ENCODE results near the gene CDC25A. TPM values are rescaled to one million over a fixed set of nuclear protein-coding genes. Genes with fewer than 3 reads are reported as not detected.

The CDC25A gene
- total and polyA plus RNA-seq, 2 of the 13 experiments (the other 11 are each of a cell fraction or from before 2014, with no cell fraction given), result 7.9 to 45.4 TPM

DNA sequence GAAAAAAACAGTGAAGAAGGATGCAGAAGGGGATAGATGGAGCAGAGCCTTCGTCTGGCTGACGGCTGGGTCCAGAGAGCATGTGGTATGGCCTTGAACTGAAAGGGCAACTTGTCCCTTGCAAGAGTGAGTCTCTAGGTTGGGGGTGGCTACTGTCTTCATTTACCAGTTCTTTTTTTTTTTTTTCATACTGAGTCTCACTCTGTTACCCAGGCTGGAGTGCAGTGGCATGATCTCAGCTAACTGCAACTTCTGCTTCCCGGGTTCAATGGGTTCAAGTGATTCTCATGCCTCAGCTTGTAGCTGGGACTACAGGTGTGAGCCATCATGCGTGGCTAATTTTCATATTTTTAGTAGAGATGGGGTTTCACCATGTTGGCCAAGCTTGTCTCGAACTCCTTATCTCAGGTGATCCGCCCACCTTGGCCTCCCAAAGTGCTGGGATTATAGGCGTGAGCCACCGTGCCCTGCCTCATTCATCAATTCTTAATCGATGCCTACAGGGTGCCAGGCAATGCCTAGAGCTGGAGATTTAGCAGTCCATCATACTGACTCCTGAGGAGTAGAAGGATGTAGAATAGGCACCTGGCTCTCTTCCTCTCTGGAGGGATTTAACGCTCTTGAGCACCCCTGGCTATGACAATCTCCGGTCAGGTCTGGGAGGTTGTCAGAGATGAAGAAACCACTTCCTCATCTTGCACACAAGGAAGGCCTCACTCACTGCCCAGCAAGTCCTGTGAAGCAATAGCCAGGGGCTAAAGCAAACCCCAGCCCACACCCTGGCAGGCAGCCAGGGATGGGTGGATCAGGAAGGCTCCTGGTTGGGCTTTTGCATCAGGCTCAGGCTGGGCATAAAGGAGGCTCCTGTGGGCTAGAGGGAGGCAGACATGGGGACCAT lies 34.6 kb upstream of the CDC25A start, which contains the start of gene CAMP:
CAMP (plus strand) TSS at position 880 of the 898 bp plus-strand sequence; CDS start at position 897, 17 bp downstream.
- peaks cover 55% of the 10 kb centered on the region for H3K4me1 ChIP-seq (ENCODE audit: insufficient read depth, low read length)
- FAIRE-seq, result peak; percentile 40
- H3K79me2 ChIP-seq (ENCODE audit: insufficient read depth, low read length), result no peaks in the 10 kb centered on the region
- 40% methylated on average over 10 of the region's 11 CpGs for WGBS (ENCODE audit: low lambda C conversion rate)
- POLR2A ChIA-PET, result interaction anchor here (1.0 to 2.4 kb wide), 2 partner anchors 18 to 34 kb away, joined by 3 to 7 read pairs; partner anchors contain the start of genes CDC25A and ZNF589
- no peak within 1 kb of the TSS for H3K4me2 ChIP-seq (ENCODE audit: low read depth, low read length)
- ATAC-seq, result peak; percentile 59
- no peak within 1 kb of the TSS for H3K9ac ChIP-seq (ENCODE audit: insufficient read depth, low read depth, low read length)
- BruUV-seq (replicated peaks), result no TSS peak
- H3K27me3 ChIP-seq (ENCODE audit: control insufficient read depth in 1 of 2, insufficient read depth in 2 of 2, low read length in 2 of 2), result peaks cover 0 to 4% of the 10 kb centered on the region in 2 experiments; a peak in 2 of 5 replicates
- no peaks in the 10 kb centered on the region for H3K9me3 ChIP-seq (ENCODE audit: low read length)
- in situ Hi-C loops (cut with HindIII; ENCODE audit: extremely low pct_ligation_motif_present, low pct_unique_long_range_greater_than_20kb) (no loop called here), intact Hi-C loops (cut with micrococcal nuclease; ENCODE audit: unreplicated experiment) (no loop called here)
- peak; percentile 70 for DNase-seq (ENCODE audit: low spot score)
- no peaks in the 10 kb centered on the region for H4K20me1 ChIP-seq (ENCODE audit: insufficient read depth, low read length)
- no peak within 1 kb of the TSS for H3K27ac ChIP-seq (ENCODE audit: extremely low read length, insufficient read depth, low read length)
- no peak within 1 kb of the TSS for H3K4me3 ChIP-seq (replicated peaks in 1 of 3; ENCODE audit: insufficient read depth in 1 of 3, low read depth in 2 of 3, low read length in 3 of 3)
- H2AFZ ChIP-seq (ENCODE audit: low read length), result no peak within 1 kb of the TSS
- no peaks in the 10 kb centered on the region for H3K36me3 ChIP-seq (replicated peaks in 1 of 2; ENCODE audit: control insufficient read depth in 1 of 2, insufficient read depth in 2 of 2, low read length in 2 of 2)
- CTCF ChIA-PET (ENCODE audit: low intra/inter-chr PET ratio, low total read pairs), result no interaction called here
- TF ChIP-seq, protein P1, sequence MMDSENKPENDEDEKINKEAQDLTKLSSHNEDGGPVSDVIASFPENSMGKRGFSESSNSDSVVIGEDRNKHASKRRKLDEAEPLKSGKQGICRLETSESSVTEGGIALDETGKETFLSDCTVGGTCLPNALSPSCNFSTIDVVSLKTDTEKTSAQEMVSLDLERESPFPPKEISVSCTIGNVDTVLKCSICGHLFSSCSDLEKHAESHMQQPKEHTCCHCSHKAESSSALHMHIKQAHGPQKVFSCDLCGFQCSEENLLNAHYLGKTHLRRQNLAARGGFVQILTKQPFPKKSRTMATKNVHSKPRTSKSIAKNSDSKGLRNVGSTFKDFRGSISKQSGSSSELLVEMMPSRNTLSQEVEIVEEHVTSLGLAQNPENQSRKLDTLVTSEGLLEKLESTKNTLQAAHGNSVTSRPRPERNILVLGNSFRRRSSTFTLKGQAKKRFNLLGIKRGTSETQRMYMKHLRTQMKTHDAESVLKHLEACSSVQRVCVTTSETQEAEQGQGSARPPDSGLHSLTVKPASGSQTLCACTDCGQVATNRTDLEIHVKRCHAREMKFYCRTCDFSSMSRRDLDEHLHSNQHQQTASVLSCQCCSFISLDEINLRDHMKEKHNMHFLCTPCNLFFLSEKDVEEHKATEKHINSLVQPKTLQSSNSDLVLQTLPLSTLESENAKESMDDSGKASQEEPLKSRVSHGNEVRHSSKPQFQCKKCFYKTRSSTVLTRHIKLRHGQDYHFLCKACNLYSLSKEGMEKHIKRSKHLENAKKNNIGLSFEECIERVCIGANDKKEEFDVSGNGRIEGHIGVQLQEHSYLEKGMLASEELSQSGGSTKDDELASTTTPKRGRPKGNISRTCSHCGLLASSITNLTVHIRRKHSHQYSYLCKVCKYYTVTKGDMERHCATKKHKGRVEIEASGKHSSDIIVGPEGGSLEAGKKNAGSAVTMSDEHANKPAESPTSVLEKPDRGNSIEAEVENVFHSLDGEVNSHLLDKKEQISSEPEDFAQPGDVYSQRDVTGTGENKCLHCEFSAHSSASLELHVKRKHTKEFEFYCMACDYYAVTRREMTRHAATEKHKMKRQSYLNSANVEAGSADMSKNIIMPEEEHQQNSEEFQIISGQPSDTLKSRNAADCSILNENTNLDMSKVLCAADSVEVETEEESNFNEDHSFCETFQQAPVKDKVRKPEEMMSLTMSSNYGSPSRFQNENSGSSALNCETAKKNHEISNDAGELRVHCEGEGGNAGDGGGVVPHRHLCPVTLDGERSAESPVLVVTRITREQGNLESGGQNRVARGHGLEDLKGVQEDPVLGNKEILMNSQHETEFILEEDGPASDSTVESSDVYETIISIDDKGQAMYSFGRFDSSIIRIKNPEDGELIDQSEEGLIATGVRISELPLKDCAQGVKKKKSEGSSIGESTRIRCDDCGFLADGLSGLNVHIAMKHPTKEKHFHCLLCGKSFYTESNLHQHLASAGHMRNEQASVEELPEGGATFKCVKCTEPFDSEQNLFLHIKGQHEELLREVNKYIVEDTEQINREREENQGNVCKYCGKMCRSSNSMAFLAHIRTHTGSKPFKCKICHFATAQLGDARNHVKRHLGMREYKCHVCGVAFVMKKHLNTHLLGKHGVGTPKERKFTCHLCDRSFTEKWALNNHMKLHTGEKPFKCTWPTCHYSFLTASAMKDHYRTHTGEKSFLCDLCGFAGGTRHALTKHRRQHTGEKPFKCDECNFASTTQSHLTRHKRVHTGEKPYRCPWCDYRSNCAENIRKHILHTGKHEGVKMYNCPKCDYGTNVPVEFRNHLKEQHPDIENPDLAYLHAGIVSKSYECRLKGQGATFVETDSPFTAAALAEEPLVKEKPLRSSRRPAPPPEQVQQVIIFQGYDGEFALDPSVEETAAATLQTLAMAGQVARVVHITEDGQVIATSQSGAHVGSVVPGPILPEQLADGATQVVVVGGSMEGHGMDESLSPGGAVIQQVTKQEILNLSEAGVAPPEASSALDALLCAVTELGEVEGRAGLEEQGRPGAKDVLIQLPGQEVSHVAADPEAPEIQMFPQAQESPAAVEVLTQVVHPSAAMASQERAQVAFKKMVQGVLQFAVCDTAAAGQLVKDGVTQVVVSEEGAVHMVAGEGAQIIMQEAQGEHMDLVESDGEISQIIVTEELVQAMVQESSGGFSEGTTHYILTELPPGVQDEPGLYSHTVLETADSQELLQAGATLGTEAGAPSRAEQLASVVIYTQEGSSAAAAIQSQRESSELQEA (CRISPR knock-in tag; IDR thresholded peaks at IDR 0.05; ENCODE audit: not compliant biosample characterization), result no peak
- TF ChIP-seq, protein P2, sequence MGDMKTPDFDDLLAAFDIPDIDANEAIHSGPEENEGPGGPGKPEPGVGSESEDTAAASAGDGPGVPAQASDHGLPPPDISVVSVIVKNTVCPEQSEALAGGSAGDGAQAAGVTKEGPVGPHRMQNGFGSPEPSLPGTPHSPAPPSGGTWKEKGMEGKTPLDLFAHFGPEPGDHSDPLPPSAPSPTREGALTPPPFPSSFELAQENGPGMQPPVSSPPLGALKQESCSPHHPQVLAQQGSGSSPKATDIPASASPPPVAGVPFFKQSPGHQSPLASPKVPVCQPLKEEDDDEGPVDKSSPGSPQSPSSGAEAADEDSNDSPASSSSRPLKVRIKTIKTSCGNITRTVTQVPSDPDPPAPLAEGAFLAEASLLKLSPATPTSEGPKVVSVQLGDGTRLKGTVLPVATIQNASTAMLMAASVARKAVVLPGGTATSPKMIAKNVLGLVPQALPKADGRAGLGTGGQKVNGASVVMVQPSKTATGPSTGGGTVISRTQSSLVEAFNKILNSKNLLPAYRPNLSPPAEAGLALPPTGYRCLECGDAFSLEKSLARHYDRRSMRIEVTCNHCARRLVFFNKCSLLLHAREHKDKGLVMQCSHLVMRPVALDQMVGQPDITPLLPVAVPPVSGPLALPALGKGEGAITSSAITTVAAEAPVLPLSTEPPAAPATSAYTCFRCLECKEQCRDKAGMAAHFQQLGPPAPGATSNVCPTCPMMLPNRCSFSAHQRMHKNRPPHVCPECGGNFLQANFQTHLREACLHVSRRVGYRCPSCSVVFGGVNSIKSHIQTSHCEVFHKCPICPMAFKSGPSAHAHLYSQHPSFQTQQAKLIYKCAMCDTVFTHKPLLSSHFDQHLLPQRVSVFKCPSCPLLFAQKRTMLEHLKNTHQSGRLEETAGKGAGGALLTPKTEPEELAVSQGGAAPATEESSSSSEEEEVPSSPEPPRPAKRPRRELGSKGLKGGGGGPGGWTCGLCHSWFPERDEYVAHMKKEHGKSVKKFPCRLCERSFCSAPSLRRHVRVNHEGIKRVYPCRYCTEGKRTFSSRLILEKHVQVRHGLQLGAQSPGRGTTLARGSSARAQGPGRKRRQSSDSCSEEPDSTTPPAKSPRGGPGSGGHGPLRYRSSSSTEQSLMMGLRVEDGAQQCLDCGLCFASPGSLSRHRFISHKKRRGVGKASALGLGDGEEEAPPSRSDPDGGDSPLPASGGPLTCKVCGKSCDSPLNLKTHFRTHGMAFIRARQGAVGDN (CRISPR knock-in tag; IDR thresholded peaks at IDR 0.05), result 0 out of 2 replicates have a peak, but pooled peaks have one; percentile 15
- TF ChIP-seq GATAD2A (CRISPR knock-in tag; IDR thresholded peaks at IDR 0.05), result peak; percentile 65; the same call in 1 of the 2 replicates
- no peak for TF ChIP-seq NR2F6 (IDR thresholded peaks at IDR 0.05)
- TF ChIP-seq NR2F6 (CRISPR knock-in tag; IDR thresholded peaks at IDR 0.05), result no peak
- TF ChIP-seq ZNF17 (CRISPR knock-in tag; IDR thresholded peaks at IDR 0.05), result no peak
- peak; percentile 88 for TF ChIP-seq CEBPB (IDR thresholded peaks at IDR 0.05; ENCODE audit: borderline replicate concordance, low read depth, low read length)
- 0 out of 2 replicates have a peak, but pooled peaks have one; percentile 16 for TF ChIP-seq ZFX (CRISPR knock-in tag; IDR thresholded peaks at IDR 0.05; ENCODE audit: low read depth)
- no peak for TF ChIP-seq IKZF1 (IDR thresholded peaks at IDR 0.05)
- no peak for TF ChIP-seq ZFP36L2 (CRISPR knock-in tag; IDR thresholded peaks at IDR 0.05)
